ENCODE data around the gene GPR137B.
A peak's percentile ranks its signal among the peaks of the same experiment; 100 is the strongest.
"Not testable (repeated sequence)": the region's sequence is repeated elsewhere in the genome, so short reads cannot be mapped to it uniquely, and the experiment has no call there.

Gene GPR137B, protein sequence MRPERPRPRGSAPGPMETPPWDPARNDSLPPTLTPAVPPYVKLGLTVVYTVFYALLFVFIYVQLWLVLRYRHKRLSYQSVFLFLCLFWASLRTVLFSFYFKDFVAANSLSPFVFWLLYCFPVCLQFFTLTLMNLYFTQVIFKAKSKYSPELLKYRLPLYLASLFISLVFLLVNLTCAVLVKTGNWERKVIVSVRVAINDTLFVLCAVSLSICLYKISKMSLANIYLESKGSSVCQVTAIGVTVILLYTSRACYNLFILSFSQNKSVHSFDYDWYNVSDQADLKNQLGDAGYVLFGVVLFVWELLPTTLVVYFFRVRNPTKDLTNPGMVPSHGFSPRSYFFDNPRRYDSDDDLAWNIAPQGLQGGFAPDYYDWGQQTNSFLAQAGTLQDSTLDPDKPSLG

DNA sequence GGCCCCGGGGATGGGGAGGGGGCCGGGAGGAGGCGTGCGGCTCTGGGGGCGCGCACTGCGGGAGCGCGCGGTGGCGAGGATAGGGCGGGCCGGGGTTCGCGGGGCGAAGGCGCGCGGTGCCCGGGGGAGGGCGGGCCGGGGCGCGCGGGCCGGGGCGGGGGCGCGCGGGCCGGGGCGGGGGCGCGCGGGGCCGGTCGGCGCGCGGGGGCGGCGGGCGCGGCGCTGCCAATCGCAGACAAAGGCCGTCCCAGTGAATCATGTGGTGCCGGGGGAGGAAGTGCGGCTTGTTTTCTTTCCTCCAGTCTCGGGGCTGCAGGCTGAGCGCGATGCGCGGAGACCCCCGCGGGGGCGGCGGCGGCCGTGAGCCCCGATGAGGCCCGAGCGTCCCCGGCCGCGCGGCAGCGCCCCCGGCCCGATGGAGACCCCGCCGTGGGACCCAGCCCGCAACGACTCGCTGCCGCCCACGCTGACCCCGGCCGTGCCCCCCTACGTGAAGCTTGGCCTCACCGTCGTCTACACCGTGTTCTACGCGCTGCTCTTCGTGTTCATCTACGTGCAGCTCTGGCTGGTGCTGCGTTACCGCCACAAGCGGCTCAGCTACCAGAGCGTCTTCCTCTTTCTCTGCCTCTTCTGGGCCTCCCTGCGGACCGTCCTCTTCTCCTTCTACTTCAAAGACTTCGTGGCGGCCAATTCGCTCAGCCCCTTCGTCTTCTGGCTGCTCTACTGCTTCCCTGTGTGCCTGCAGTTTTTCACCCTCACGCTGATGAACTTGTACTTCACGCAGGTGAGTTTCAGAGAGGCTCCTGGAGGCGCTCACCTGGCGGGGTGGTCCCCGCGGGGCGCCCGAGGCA, at the start of gene GPR137B:
Gene GPR137B (plus strand): TSS at position 287 of the 851 bp plus-strand sequence. CDS start 84 bp downstream, at position 371.
- DNase-seq, result peak; percentile 28

- no peak for DNase-seq
Measured at GRCh38 chr1:236092899-236093298, 49.4 kb upstream of the GPR137B start.

GRCh38 chr1:236095705-236096520, 46.4 kb upstream of the GPR137B start:
- no peak for DNase-seq

DNA sequence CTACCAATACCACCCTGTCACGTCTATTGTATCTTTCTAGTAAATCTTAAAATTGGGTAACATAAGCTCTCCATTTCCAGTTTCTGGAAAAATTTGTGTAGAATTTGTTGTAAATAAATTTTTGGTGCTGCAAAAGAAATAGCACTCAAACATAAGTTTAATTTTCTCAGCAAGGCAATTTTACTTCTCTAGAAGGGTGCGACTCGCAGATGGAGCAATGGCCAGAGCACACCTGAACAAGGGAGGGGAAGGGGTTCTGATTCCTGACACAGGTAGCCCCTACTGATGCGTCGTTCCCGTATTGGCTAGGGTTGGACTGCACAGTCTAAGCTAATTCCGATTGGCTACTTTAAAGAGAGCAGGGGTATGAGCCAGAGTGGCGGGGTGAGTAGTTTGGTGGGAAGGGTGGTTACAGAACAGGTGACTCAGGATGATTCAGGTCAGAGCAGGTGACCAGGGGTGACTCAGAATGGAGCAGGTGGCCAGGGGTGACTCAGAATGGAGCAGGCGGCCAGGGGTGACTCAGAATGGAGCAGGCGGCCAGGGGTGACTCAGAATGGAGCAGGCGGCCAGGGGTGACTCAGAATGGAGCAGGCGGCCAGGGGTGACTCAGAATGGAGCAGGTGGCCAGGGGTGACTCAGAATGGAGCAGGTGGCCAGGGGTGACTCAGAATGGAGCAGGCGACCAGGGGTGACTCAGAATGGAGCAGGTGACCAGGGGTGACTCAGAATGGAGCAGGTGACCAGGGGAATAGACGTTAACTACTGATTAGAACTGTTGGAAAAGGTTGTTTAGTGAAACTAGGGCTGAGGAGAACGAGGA, 45.5 kb upstream of the GPR137B start:
- DNase-seq, result not testable (repeated sequence)

DNA sequence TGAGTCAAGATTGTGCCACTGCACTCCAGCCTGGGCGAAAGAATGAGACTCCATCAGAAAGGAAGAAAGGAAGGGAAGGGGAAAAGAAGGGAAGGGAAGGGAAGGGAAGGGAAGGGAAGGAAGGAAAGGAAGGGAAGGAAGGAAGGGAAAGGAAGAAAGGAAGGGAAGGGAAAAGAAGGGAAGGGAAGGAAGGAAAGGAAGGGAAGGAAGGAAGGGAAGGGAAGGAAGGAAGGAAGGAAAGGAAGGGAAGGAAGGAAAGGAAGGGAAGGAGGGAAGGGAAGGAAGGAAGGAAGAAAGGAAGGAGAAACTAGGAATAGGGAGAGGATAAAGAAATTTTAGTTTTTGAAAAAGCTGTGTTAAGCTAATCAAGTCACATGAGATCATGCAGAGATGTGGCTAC, 44.1 kb upstream of the GPR137B start:
- DNase-seq, result no peak

DNA sequence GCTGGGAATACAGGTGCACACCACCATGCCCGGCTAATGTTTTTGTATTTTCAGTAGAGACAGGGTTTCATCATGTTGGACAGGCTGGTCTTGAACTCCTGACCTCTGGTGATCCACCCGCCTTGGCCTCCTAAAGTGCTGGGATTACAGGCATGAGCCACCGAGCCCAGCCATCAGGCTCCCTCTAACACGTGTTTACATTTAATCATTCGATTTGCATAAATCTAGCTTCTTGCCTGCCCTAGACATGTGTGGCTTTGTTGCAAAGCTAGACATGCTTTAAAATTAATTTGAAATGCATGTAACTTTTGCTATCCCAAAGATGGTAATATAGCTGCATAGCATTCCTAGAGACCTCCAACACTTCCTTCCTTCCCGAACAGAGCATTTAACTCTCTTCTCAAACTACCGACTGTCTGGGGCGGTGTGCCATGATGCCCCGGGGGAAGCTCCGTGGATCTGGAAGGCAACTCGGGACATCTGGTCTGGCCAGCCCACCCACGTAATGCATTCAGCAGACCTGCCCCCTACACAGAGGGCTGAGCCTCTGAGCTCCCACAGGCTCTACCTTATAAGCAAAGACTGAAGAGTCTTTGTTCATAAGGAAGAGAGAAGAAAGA, 42.9 kb upstream of the GPR137B start:
- no peak for DNase-seq

DNA sequence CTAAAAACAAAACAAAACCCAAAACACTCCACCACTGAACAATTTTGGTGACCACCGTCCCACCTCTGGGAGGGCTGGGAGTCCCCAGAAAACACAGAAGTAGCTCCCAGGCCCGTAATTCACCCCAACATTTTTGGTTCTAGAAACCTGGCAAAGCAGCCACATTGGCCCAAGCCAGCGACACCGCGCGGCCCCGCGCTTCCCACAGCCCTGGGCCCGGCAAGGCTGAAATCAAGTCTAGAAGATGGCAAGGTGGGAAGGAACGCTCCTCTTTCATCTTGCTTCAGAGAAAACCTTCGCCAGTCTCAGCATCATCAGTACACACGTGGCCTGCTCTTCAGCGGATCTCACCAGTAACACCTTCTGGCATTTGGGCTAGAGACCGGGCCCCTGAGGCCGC, 41.5 kb upstream of the GPR137B start:
- DNase-seq, result no peak

GRCh38 chr1:236101233-236102200, 40.8 kb upstream of the GPR137B start:
- no peak for DNase-seq

- DNase-seq, result no peak
Measured at GRCh38 chr1:236102611-236103010, 39.7 kb upstream of the GPR137B start.

GRCh38 chr1:236103059-236103458, 39.3 kb upstream of the GPR137B start:
- no peak for DNase-seq

GRCh38 chr1:236103646-236104218, 38.6 kb upstream of the GPR137B start:
- DNase-seq, result no peak

- no peak for DNase-seq
Measured at GRCh38 chr1:236107121-236107907, 35.0 kb upstream of the GPR137B start.

DNA sequence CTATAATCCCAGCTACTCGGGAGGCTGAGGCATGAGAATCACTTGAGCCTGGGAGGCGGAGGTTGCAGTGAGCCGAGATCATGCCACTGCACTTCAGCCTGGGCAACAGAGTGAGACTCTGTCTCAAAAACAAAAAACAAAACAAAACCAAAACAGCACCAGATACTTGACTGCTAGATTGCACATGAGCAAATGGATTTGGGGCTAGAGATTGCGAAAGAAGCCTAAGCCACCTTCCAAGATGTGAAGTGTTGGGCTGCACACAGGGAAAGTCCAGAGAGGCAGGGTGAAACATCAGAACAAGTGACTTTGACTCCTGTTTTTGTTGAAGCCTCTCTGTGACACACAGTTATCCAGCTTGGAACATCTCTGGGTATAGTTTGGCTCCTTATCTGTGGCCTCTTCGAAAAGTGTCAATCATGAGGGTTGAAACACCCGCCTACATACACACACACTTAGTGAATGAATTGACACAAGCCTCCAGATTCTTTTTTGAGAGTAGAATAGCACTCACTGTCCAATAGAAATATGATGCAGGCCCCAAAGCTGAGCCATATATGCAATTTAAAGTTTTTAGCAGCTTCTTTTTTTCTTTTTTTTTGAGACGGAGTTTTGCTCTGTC, 34.2 kb upstream of the GPR137B start:
- DNase-seq, result no peak

- DNase-seq, result no peak
Measured at GRCh38 chr1:236110137-236110536, 32.2 kb upstream of the GPR137B start.

DNA sequence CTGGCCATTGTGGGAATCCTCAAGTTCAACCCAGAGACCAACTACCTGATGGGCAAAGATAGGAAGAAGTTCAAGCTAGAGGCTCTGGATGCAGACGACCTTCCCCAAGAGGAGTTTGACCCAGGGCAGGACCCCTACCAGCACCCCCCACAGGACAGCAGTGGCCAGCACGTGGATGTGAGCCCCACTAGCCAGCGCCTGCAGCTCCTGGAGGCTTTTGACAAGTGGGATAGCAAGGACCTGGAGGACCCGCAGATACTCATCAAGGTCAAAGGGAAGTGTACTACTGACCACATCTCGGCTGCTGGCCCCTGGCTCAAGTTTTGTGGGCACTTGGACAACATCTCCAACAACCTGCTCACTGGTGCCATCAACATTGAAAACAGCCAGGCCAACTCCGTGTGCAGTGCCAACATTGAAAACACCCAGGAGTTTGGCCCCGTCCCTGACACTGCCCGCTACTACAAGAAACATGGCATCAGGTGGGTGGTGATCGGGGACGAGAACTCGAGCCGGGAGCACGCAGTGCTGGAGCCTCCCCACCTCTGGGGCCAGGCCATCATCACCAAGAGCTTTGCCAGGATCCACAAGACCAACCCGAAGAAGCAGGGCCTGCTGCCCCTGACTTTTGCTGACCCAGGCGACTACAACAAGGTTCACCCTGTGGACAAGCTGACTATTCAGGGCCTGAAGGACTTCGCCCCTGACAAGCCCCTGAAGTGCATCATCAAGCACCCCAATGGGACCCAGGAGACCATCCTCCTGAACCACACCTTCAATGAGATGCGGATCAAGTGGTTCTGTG, 30.6 kb upstream of the GPR137B start:
- DNase-seq, result no peak

DNA sequence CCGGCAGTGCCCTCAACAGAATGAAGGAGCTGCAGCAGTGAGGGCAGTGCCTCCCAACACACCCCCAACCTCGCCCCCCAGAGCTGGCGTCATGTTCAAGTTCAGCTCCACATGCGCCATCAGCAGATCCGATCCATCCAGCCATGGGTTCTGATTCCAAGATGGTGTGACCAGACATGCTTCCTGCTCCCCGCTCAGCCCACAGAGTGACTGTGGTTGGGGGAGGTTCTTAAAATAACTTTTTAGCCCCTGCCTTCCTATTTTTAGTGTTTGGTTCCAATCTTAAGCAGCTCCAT, 30.1 kb upstream of the GPR137B start:
- DNase-seq, result no peak

DNA sequence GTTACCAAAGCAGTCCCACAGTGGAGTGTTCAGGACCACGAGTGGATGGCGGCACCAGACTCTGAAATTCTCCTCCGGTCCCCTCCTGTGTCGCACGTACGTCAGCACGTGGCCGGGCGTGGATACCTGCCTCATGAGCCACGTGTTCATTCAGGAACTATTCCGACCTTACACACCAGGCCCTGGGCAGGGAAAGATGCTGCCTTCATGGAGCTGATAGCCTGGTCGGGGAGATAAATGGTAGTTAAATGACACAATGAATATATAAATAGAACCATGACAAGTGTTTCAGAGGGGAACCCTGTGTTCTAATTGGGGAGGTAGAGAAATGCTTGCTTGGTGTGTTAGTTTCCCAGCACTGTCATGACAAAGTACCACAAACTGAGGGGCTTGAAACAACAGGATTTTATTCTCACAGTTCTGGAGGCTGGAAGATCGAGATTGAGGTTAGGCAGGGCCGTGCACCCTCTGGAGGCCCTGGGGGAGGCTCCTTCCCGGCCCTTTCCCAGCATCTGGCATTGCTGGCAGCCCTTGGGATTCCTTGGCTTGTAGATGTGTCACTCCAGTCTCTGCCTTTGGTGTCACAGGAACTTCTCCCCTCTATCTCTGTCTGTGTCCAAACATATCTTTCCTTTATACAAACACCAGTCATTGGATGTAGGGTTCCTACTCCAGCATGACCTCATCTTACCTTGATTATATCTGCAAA, 28.9 kb upstream of the GPR137B start:
- no peak for DNase-seq
